Measurements from ENCODE around the gene FCMR. TPM values are rescaled to one million over a fixed set of nuclear protein-coding genes. Genes with fewer than 3 reads are reported as not detected.

FCMR gene
- total and polyA plus RNA-seq, 9 of the 15 experiments (the other 6 are each of a cell fraction or from before 2014, with no cell fraction given): 0.11 to 0.82 (median 0.20) TPM; not detected in 5

- no peak for FAIRE-seq
- 0% methylated on average over 2 of the region's 2 CpGs for WGBS (ENCODE audit: insufficient coverage, low coverage, missing lambda C conversion rate)
- peaks cover 13 to 51% of the 10 kb centered on the region in 2 experiments for H3K27me3 ChIP-seq (ENCODE audit: control insufficient read depth in 2 of 2, insufficient read depth in 2 of 2, low read length in 2 of 2)
- no peaks in the 10 kb centered on the region for H3K9me1 ChIP-seq (ENCODE audit: control insufficient read depth, insufficient read depth, low read length)
- H3K4me2 ChIP-seq (ENCODE audit: insufficient read depth, low read length): no peak overlapping the region
- ATAC-seq: no peak
- BruUV-seq (replicated peaks): no TSS peak
- ChIA-PET CTCF (ENCODE audit: low intra/inter-chr PET ratio) (no interaction called here), POLR2A (no interaction called here)
- H3K9ac ChIP-seq (ENCODE audit: insufficient read depth in 1 of 2, low read depth in 2 of 2, low read length in 2 of 2): no peak overlapping the region
- H3K4me3 ChIP-seq: no peak overlapping the region
- no peak overlapping the region for H2AFZ ChIP-seq (ENCODE audit: low read depth, low read length)
- DNase-seq (ENCODE audit: extremely low read depth in 1 of 4, low spot score in 3 of 4): no peak
- intact Hi-C loops (cut with micrococcal nuclease): no loop called here
- in situ Hi-C loops (cut with MboI): loop anchor here (25.0 kb wide), 1 partner anchor 291 kb away; the partner anchor contains the start of gene EIF2D
- no peak for TF ChIP-seq ASH1L (IDR thresholded peaks at IDR 0.05; ENCODE audit: borderline replicate concordance, low read depth, partially characterized antibody)
- no peak for TF ChIP-seq ZBED1 (IDR thresholded peaks at IDR 0.05)
- no peak for TF ChIP-seq ZNF143 (CRISPR knock-in tag; IDR thresholded peaks at IDR 0.05)
- no peak for TF ChIP-seq ZNF561 (CRISPR knock-in tag; conservative IDR thresholded peaks at IDR 0.05)
- TF ChIP-seq E2F1 (CRISPR knock-in tag; IDR thresholded peaks at IDR 0.05): no peak
- TF ChIP-seq FOXJ2 (tag; IDR thresholded peaks at IDR 0.05): no peak
- no peak for TF ChIP-seq ZNF778 (CRISPR knock-in tag; IDR thresholded peaks at IDR 0.05)
- TF ChIP-seq EP400 (IDR thresholded peaks at IDR 0.05): no peak
- no peak for TF ChIP-seq THRB (CRISPR knock-in tag; conservative IDR thresholded peaks at IDR 0.05)
- TF ChIP-seq USF1 (CRISPR knock-in tag; IDR thresholded peaks at IDR 0.05): no peak
- no peak for TF ChIP-seq ZNF740 (CRISPR knock-in tag; IDR thresholded peaks at IDR 0.05)
- no peak for TF ChIP-seq ZNF740 (tag; IDR thresholded peaks at IDR 0.05)
- TF ChIP-seq ZFX (CRISPR knock-in tag; IDR thresholded peaks at IDR 0.05): no peak
- no peak for TF ChIP-seq TBL1XR1 (IDR thresholded peaks at IDR 0.05; ENCODE audit: low read length in 2 of 2)
- TF ChIP-seq ZNF133 (CRISPR knock-in tag; IDR thresholded peaks at IDR 0.05): no peak
- TF ChIP-seq TFE3 (CRISPR knock-in tag; IDR thresholded peaks at IDR 0.05): no peak
- TF ChIP-seq ELF4 (CRISPR knock-in tag; IDR thresholded peaks at IDR 0.05): no peak
- H4K20me1 ChIP-seq (replicated peaks; ENCODE audit: control insufficient read depth, insufficient read depth, low read length): no peaks in the 10 kb centered on the region
- H3K9me3 ChIP-seq (replicated peaks; ENCODE audit: control insufficient read depth, insufficient read depth, low read depth, low read length): no peaks in the 10 kb centered on the region
- H3K36me3 ChIP-seq (ENCODE audit: control insufficient read depth, insufficient read depth, low read length): no peaks in the 10 kb centered on the region
- no peaks in the 10 kb centered on the region for H3K79me2 ChIP-seq (ENCODE audit: control insufficient read depth, insufficient read depth, low read length)
- peaks cover 4 to 7% of the 10 kb centered on the region in 2 experiments; a peak in 3 of 5 replicates for H3K4me1 ChIP-seq (replicated peaks in 1 of 2; ENCODE audit: control insufficient read depth in 2 of 2, insufficient read depth in 2 of 2, low read length in 2 of 2)
- H3K27ac ChIP-seq (ENCODE audit: extremely low read depth, low read depth, low read length): no peak overlapping the region
Measured at GRCh38 chr1:206903687-206904086, 18.1 kb downstream of the FCMR start.

Data from K562 (cell line).